ENCODE measurements around the gene NTM.

The NTM gene

DNA sequence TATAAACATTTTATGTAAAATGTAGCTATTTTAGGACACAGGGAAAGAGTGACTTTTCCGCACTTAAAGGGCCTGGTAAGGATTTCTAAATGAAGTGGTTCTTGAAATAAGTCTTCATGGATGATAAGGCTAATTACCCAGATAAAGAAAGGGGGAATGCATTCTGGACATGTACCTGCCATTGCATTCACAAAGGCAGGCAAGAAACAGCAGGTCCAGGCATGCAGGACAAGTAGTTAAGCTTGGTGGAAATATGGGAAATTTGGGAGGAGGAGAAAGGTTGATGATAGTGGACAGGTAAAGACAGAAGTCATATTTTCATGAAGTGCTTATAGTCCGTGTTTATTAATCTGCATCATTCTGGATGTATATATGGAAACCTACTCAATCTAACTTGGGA lies 621.2 kb downstream of the NTM start:
- no peak for DNase-seq

DNA sequence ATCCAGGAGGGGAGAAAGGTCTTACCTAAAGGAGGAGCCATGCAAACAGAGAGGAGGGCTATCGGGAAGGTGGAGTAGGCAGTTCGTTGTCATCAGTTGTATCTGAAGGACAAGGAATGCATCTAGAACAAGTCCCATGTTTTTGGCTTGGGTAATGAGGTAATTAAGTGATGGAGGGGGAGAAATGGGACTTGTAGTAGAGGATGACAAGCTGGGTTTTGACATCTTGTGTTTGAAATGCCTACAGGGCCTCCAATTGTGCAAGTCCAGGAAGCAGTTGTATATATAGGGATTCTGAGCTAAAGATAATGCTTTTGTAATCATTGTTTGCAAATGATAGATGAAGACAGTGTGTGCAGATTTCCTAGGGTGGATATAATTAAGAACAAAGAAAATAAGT lies 622.8 kb downstream of the NTM start:
- DNase-seq = no peak

DNA sequence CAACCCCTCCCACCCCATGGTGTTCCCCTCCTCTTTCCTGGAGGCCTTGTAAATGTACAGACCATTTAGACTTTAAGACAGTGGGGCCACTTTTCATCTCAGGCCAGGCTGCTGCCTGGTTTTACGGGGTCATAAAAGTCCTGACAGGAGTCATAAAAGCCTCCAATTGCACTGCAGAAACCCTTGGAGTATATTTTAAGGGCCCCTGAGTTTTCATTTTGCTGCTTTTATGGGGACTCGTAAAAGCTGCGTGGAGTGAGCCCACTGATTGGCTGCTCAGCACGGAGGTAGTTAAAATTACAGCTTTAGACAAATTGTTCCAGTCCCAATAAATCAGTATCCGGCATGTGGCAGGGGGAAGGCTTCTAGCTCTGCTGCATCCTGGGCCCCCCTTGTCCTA lies 627.6 kb downstream of the NTM start:
- no peak for DNase-seq

DNA sequence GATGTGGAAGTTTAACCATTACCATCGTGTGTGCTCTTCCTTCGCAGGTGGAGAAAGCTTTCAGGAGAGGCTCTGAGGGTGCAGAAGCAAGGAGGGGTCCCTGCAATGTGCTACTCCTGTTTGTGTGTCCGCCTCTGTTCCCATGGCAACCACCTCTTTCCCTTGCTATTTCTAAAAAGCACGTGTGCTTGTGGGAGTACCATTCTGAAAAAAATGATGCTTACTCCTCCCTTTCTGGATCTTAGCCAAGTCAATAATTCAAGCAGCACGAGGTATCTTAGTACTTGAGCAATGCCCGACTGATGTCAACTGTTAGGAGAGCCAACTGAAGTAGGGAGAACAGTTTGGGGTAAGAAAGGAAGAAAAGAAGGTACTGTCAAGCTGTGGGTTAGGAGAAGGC lies 628.7 kb downstream of the NTM start:
- no peak for DNase-seq

DNA sequence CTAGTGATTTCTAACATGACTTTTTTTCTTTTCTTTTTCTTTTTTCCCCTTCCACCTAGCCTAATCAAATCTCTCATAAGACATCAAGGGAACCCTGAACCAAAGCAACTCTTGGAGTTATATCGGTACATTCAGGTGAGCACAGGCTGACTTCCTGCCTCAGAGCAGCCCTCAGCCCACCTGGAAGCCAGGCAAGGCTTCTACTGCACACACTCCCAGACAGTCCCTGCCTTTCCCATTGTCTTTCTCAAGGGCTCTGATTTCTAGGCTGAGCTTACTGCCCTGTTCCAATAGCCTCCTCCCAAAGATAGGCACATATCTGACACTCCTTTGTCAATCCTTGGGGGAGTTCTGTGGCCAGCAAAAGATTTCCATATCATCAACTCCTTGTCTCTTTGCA lies 629.5 kb downstream of the NTM start:
- DNase-seq = no peak

DNA sequence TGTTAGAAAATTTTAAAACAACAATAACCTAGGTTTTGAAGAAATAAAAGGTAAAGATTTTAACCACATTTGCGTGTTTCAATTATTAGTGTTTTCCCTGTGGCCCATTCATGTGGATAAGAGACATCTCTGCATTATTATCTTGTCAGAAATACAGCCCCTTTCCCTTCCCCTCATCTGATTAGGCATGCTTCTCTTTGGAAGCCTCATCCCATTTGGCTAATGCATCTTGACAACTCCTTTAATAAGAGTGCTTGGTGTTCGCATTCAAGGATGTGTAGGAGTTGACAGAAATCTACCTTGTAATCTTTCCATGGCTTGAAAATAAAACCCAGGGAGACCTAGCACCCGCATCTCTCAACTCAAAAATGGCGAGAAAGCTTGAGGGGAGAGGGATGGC lies 635.5 kb downstream of the NTM start:
- DNase-seq = no peak

DNA sequence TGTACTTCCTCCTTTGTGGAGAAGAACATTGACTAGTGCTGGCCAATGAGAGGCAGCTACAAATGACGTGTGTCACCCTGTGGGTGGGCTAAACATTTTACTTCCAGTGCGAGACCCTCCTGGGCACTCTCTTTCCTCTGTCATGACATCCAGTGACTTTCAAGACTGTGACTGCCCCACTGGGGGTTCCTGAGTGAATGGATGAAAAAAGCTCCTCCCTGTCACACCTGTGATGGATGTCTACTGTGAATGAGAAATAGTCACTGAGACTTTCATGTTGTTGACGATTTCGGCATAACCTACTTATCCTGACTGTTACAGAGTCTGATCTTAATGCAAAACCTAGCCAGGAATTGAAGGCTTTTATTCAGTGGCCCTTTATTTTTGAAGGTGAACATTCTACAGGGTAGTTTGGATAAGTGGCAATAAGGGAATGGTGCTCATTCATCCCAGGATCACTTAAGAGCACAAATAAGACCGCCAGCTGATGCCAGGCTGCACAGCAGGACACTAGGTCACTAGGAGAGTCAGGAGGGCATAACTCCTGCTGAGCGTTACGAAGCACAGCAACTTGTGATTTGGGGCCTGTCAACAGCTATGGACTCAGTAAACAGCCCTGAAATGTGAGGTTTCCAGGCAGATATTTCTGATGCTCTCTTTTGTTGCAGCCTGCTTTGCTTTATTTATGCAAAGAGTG lies 636.6 kb downstream of the NTM start:
- DNase-seq = no peak

DNA sequence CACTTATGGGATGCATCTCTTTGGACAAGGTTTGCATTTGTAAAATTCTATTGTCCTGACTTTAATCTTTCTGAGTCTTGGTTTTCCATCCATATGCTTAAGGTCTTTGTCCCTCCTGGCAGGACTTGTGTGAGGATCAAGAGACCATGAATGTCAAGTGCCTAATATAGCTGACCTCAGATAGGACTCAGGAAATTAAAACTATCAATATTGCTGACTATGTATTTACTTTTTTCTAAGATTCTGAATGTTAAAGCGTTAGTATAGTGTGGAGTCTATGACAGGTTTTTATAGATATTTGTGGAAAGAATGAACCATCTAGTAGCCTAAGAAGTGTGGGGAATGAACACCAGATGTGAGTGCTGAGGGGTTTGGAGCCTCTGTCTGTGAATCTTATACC lies 637.8 kb downstream of the NTM start:
- no peak for DNase-seq

DNA sequence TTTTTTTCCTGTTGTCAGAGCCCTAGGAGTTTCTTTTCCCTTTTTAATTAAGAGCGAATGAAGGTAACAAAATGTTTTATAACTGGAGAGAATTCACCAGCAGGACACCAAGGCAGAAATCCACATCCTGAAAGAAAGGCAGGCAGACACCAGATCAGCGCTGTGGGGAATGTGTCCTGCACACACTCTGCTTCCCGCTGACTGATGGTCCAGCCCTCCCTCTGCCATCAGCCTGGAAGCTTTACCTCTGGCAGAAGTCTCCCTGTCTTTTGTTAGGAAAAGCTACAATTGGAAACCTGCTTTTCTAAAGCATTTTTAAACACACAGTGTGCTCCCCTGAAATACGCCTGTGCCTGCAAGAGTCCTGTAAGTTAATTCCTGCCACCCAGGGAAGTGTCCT lies 638.5 kb downstream of the NTM start:
- DNase-seq = no peak

DNA sequence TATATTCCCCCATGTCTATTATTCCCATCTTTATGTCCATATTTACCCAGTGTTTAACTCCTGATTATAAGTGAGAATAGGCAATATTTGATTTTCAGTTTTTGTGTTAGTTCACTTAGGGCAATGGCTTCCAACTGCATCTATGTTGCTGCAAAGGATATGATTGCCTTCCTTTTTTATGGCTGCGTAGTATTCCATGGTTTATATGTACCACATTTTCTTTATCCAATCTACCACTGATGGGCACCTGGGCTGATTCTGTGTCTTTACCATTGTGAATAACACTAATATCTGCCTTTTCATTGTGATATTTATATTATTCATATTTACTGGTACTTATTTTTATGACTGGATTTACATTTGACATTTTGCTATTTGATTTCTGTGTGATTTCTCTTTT lies 649.6 kb downstream of the NTM start:
- DNase-seq = no peak

DNA sequence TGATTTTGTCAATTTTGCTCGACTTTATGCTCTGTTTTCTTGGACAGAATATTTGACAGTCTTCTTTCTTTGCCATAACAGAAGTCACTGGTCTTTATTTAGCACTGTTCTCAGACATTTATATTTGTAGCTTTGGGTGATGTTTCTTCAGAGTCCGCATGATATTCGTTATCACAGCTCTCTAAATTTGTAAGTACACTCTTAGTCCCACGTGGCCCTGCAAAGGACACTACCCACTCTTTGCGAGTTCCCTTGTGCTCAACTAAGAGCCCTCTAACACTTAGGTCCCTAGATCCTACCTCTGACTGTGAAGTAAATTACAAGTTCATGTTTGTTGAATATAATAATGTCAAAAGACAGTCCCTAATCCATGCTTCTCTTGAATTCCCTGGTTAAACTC lies 651.9 kb downstream of the NTM start:
- DNase-seq = no peak

DNA sequence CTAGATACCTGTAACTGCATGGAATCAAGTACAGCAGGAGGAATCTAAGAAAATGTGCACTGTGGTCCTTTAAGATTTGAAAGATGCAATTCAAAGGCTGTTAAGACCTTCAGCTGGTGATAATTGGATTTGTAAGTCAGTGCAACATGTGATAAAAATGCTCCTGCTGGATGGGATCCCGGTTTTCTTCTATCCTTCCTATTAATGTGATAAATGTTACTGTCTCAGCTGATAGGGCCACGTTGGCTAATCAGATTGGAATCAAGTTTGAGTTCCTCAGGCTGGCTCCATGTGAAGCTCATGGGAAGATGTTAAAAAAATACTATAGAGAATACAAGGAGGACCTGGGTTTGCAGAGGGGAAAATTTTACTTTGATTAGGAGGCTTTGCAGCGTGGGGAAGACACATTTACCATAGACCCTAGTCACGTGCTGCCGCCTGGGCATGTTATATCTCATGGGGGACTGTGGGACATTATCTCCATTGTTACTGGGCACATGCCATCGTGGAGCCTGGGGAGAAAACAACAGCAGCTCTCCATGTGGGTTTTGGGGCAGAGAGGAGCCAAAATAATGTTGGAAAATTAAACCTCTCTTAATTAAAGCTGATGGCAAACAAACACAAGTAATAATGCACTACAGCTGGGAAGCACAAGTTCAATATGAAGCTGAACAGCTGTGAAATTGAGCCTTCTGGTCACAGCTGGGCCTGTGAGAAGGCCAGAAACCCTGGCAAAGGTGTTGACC lies 652.5 kb downstream of the NTM start:
- DNase-seq = no peak

DNA sequence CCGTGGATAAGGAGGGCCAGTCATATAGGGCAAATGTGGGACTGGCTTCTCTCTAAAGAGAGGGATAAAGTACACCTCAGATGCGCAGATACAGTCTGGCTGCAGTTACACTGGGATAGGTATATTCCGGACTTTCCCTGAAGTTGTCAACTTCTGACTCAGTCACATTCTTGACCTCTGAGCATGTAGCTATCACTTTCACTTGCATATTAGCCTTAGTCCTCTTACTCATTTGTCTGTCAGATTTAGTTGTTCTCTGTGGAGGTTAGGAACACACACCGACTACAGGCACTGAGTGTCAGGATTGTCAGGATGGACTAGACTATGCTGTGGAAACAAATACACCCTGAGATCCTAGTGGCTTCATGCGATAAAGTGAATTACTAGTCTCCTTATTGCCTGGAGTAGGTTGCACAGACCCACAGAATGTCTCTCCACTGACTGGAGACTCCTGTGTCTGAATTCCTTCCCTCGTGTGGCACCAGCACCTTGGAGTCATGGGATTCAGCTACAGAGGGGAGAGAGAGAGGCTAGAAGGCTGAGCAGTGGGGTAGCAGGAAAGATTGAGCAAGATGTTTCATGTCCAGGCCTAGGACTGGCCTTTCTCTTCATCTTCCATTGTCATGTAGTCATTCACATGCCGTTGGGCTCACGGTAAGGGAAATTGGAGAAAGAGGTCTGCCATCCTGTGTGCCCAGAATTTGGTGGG lies 654.3 kb downstream of the NTM start:
- DNase-seq = no peak

DNA sequence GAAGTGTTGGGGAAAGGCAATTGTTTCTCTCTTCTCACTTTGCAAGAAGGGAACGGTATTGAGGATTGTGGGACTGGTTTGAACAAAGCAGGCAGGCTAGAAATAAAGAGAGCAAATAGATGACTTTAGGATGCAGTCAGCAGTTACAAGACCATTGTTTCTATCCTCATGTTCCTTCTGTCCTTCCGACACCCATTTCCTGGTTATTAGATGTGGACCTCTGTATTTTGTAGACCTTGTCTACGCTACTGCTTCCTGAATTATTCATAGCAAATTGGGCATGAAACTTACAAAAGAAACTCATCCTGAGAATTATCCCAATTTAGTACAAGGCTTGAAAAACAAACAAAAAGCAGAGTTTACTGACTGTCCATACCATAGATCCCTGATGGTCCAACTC lies 656.3 kb downstream of the NTM start:
- no peak for DNase-seq

DNA sequence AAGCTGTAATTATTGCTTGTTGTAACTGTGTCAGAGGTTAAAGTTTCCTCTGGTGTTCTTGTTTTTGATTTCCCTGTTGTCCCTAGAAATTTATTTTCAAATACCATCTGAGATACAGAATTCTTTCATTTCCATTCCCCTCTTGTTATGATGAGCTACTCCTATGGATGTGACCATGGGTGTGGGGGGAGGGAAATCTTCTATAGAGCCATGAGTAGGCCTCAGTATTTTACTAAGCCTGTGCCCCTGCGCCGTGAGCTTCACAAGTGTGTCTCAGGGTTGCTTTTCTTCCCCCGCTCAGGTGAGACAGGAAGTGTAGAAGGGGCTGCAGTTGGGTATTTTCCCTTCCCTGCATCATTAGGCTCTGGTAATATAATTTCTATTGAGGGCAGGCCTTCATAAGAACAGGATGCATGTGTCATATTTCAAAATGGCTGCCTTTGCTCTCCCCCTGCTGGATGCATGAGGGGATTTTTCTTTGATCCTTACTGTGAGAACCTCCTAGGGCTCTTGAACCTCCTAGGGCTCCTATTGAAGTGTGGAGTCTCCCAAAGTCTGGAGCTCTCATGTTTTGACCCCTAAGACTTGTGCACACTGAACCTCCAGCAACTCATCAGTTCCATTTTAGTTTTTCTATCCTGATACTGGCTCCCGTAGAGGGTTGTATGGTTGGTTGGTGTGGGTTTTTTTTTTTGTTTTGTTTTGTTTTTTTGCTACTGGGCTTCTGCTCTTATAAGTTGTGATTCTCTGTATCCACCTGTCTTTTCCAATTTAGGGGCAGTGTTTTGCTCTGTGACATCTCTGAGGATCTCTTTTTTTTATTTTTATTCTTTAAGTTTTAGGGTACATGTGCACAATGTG lies 658.2 kb downstream of the NTM start:
- no peak for DNase-seq

DNA sequence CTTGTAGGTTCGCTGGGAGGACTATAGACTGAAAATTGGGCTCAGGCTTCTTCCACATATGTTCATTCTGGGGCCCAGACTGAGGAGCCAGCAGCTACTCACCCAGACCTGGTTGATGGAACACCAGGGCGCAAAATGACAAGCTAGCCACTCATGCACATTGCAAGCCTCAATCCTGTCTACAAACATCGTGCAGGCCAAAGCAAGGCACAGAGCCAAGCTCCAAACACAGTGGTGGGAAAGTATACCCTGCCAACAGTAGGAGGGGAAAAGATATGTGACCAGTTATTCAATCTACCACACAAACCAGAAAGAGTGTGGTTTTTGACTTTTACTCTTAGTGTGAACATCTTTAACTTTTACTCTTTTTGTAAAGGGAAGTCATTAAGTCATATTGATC lies 660.5 kb downstream of the NTM start:
- no peak for DNase-seq

DNA sequence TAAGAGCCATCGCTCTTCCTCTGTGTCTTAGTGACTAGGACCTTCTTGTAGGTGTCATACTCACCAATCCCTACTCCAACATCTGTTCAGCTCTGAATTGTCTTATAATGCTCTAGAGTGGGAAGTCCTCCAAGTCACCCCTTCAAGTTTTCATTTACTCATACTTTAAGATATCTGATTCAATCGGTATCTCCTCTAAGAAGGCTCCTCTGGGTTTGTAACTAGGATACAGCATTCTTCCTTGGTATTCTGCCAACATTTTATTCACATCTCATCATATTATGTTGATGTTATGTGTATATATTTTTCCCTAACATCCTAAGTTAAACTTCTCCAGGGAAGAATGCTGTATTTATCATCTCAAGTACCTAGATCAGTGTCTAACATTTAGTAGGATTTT lies 662.1 kb downstream of the NTM start:
- no peak for DNase-seq

DNA sequence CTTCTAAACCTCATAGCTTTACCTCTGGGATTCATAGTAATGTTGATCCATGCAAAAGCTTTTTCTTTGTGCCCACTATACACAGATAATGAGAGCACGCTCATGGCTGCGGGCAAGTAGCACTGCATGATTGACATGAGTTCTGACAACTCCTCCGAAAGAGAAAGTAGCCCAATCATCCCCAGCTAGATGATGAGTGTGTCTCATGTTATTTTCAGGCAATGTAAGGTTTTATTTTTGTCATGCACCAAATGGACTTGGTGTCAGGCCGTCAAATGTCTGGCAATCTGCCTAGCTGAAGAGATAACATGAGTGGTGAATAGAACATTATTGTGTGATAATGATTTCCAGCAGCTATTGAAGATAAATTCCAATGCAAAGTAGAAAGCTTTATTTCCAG lies 662.6 kb downstream of the NTM start:
- DNase-seq = no peak

DNA sequence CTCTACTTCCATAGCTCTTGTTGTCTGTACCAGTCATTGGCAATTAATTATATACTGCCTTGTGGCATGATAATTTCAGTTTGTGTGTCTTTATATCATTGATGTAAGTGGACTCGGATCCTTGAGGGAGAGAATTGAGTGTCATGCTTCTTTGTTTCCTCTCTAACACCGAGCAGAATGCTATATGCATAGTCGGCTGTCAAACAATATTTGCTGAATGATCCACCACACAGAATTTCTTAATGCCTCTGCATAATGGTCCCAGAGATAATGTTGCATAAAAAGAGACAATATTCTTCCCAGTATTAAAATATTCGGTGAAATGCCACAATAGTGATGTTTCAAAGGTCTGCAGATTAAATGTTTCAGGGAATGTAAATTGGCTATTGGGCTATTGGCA lies 664.8 kb downstream of the NTM start:
- DNase-seq = no peak

DNA sequence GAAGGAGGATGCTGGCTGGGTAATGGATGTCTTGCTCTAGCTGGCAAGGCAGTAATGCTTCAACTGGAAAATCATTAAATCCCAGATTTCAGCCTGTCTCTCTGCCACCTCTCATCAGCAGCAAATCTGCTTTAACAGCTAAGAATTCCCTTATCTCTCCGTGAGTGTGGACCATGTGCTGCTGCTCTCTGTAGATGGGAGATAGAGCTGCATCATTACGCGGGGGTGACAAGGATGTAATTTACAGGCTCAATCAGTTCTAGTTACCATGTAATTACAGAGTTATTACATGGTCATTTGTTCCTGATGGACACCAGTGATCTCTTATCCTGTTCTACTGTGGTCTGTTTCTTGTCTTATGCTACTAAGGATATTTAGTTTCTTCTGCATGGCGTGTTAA lies 665.4 kb downstream of the NTM start:
- DNase-seq = no peak

DNA sequence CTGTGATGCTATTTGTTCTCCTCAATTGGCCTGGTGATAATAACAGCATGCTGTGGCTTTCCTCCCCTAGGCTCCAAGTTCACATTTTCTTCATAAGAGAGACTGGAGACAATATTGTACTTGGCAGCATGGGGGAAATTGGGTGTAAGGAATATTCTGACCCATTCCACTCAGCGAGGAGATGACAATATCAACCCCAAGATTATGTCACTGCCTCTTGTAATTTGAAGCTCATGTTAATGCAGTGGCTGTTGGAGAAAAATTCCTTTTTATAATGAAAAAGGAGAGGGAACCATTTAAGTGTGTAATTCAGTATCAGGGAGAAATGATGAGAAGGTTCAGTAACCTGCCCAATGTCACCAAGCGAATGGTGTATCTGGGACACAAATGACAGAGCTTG lies 665.8 kb downstream of the NTM start:
- DNase-seq = no peak

DNA sequence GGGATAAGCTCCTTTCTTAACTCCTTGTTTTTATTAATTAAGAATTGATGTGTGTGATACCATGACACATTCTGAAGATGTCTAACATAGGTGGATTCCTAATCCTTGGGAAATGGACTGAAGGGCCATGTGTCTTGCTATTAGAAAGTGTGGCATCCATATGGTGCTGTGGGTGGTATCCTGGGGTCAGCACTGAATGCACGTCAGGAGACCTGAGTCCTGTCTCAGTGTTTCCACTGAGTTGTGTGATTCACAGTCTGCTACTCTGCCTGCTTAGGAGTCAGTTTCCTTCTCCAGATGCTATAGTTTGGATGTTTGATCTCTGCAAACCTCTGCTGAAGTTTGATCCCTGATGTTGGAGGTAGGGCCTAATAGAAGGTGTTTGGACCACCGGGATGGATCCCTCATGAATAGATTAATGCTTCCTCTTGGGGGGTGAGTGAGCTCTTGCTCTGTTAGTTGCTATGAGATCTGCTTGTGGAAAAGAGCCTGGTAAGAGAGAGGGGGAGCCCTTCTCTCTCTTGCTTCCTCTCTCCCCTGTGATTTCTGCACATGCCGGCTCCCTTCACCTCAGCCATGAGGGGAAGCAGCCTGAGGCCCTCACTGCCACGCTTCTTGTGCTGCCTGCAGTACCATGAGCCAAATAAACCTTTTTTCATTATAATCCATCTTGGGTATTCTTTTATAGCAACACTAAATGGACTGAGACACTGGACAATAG lies 666.5 kb downstream of the NTM start:
- no peak for DNase-seq

DNA sequence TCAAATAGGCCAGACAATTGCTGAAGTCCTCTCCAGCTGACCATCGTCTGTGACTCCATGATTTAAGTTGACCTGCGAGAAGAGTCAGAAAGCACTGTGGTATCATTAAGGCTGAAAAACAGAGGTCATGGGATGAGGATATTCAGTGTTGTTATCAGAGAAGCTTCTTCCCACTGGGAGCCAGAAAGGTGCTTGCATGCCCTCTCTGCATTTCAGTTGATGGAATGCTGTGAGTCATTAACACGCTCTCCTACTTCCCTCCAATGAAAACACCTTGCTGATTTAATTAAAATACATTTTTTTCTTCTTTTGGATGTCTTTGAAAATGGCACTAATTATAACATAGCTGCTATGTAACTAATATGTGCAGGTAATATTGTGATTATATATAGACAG lies 667.0 kb downstream of the NTM start:
- no peak for DNase-seq

Data from DMS 273 treated with DMSO at 0.1 percent for 48 hours (cell line).